Iris pigment epithelial cell (primary cell): ENCODE measurements around the gene IGHMBP2.
"Not testable (repeated sequence)": the region's sequence is repeated elsewhere in the genome, so short reads cannot be mapped to it uniquely, and the experiment has no call there.

Experiments used
- DNase-seq: peaks from one replicate; pipeline ENCODE4 v3.0.0-alpha.2; 2011; ENCODE audit warnings: low read depth

Gene IGHMBP2

DNA sequence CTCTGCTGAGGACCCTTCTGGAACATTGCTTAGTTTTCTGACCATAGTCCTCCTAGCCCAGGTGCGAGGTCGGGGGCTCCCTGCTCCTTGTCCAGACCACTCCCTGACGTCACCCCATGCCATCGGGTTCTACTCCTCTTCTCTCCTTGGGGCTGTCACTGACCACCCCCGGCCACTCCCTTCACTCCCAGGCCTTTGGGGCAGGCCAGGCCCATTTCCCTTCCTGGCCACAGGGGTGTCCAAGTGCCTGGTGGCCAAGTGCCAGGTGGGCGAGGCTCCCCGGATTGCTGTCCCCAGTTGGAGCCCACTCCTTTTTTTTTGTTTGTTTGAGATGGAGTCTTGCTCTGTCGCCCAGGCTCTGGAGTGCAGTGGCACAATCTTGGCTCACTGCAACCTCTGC, 57.6 kb downstream of the IGHMBP2 start:
- no peak for DNase-seq

DNA sequence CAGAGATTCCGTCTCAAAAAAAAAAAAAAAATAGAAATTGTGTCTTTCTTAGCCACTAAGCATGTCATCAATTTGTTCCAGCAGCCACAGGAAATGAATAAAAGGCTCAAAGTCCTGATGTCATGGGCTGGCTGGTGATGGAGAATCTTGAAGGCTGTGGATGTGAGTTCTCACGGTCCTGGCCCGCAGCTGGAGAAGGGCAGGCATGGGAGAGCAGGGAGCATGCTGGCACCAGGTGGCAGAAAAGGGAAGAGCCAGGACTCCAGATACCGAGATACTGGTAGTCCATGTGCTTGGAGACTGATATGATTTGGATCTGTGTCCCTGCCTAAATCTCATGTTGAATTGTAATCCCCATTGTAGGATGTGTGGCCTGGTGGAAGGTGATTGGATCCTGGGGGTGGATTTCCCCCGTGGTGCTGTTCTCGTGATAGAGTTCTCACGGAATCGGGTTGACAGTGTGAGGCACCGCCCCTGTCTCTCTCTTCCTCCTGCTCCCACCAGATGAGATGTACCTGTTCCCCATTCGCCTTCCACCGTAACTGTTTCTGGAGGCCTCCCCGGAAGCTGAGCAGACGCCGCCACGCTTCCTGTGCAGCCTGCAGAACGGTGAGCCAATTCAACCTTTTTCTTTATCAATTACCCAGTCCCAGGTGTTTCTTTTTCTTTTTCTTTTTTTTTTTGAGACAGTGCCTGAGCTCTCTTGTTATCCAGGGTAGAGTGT, 59.0 kb downstream of the IGHMBP2 start:
- no peak for DNase-seq

DNA sequence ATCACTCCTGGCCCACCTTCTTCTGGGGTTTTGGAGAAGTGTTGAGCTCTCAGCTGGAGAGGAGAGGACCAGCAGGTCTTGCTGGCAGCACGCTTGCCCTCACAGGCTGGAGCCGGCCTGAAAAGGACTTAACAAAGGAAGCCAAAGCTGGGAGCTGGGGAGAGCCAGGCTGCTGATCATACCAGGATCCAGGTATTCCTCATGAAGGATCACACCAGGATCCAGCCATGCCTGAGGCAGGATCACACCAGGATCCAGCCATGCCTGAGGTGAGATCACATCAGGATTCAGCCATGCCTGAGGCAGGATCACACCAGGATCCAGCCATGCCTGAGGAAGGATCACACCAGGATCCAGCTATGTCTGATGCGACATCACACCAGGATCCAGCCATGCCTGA, 60.1 kb downstream of the IGHMBP2 start:
- no peak for DNase-seq

DNA sequence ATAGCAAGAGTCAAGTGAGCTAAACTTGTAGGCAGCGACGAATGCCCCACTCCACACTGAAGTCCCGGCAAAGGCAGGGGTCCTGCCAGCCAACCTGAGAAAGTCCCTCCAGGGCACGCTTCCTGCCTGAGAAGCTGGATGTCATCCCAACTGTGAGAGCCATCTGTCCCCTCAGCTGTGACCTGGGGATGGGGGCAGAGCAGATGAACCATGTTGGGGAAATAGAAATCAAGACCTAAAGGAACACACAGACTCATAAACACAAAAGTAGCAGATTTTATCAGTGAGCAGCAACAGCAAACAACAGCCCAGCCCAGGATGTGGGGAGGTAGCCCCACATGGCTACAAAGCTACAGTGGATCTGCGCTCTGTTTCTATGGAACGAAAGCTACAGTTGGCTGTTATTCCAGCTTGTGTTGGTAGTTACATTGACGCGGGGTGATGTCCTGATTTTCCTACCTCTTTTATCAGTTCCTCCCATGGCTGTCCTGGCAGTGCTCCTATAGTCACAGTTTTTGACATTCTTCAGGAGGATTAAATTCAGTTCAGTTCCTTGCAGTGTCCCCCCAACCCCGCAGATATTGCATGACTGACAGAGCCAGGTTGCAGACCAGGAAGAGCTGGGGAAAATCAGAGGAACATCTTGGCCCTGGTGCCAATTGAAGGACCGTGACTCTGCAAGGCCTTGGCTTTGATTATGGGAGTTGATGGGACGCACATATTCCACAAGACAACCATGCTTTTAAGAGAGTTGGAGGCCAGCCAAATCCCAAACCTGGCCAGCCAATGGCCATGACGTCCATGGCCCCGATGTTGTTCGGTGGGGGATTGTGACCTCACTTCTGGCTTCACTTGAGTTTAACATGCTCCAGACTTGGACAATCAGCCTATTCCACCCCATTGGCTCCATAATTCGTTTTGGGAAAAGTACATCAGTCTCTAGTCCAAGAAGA, 62.5 kb downstream of the IGHMBP2 start:
- no peak for DNase-seq

DNA sequence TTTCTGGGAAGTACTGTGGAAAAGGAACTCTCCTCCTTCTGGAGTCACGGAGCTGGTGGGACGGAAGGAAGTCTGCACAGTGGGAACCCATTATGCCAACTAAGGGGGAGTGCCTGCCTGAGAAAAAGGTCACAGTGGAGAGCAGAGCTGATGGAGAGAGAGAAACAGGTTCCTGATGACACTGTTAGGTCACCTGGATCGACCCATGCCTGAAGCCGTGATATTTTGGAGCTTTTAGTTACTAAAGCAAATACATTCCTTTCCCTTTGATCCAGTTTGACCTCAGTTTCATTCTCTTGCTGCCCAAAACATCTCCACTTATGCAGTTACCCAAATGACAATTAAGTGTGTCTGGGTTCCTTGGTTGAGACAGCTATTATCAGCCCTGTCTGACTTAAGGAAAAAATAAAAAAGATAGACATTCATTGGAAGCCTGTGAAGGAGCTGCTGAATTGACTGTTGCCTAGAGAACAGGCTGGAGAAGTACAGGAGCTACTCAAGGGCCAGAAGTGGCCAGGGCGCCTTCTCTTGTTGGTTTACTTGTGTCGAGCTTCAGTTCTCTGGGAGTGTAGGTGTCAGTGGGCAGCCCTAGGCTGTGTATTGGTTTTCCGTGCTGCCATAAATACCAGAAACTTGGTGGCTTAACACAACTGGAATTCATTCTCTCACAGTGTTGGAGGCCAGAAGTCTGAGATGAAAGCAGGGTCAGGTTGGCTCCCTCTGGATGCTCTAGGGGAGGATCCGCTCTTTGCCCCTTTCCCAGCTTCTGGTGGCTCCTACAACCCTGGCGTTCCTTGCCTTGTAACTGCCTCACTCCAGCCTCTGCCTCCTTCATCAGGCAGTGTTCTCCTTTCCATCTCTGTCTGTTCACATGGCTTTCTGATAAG, 63.4 kb downstream of the IGHMBP2 start:
- no peak for DNase-seq

DNA sequence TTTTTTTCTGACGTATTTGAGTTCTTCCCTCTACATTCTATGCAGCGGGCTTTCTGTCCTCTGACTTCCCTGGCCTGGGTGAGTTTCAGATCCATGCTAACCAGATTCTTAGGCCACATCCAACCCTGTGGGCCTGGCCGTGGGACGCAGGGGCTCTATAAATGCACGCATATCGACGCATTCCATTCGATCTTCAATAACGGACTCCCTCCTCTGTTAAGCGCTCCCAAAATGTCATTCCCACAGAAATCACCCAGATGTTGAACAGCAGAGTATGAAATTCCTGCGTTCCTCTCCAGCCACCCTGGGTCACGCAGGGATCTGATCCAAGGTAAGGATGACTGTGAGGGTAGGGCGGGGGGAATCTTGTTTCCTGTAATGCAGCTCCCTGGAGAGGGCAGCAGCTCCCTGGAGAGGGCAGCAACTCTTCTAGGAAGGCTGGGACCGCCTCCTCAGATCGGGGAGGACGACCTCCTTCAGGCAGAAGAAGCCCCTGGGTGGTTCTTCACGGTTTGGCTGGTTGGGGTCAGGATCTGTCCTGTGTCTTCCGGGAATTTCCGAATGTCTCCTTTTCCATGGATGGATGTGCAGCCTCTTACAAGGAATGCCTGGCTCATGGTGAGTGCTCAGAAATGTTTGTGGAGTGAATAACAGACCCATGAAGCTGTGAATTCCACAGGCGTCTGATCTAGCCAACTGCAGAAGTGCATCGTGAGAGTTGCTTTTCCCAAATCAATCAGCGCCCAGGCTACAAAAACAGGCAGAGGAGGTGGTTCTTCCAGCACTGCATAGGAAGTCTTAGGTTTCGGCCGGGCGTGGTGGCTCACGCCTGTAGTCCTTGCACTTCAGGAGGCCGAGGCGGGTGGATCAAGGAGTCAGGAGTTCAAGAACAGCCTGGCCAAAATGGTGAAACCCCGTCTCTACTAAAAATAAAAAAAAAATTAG, 64.9 kb downstream of the IGHMBP2 start:
- DNase-seq: no peak

DNA sequence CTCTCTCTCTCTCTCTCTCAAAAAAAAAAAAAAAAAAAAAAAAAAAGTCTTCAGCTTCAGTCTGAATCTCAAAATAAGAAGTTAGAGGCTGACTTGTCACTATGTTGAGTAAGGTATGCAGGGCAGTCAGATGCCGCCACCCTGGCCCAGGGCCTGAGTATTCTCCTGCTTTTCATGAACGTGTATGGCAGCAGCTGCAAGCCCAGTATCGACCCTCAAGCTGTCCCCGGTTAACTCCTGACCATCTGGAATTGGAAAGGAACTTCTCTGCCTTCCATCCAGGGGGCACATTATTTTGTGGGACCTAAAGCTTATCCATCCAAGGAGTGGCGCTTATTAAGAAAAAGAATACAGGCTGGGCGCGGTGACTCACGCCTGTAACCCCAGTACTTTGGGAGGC, 65.7 kb downstream of the IGHMBP2 start:
- DNase-seq: no peak

DNA sequence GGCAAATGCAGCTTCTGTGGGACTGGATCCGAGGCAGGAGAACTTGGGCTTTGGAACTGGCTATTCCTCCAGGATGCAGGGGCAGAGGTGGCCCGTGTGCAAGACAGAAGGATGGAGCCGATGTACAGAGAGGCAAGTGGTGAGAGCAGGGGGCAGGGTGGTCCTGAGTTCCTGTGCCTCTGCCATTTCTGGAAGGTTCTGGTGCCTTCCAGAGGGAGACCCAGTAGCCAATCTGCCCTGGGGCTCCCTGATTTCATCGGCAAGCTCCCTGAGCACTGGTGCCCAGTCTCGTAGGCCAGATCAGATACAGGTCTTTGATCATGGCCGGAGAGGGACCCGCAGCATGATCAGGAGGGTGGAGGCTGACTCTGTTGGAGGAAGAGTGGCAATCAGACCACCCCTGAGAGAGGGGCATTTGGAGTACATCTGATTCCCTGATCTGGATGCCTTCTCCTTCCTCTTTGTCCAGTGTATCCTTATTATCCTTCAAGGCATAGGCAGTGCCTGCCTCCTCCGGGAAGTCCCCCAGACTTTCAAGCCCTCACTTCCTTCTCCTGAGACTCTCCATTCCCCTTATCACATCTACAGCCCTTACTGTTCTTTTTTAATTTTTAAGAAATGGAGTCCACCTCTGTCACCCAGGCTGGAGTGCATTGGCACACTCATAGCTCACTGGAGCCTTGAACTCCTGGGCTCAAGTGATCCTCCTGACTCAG, 67.4 kb downstream of the IGHMBP2 start:
- no peak for DNase-seq

DNA sequence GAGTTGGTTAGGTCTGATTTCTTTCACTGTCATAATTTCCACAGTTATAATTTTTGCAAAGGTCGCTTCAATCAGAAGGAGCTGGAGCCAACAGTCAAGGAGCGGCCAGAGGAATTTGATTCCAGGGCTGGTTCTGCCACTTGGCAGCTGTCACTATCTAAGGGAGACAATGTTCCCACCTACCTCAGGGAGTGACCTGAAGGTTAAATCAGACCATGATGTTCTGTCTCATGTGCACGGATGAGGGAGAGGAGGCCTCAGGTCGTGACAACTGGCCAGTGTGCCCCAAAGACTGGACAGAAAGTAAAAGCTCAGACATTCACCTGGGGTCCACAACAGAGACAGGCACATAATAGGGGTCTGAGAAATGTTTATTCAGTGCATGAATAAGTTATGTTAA, 69.5 kb downstream of the IGHMBP2 start:
- DNase-seq: no peak

DNA sequence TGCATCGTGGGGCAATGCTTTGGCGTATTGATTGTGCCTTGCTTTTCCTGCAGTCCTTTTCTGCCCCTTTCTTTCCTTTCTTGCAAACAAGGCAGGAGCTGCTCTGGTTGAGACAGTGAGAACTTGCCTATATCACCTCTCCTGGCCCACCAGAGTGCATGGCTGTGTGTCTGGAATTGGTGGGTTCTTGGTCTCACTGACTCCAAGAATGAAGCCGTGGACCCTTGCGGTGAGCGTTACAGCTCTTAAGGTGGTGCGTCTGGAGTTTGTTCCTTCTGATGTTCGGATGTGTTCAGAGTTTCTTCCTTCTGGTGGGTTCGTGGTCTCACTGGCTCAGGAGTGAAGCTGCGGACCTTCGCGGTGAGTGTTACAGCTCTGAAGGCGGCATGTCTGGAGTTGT, 70.0 kb downstream of the IGHMBP2 start:
- DNase-seq: not testable (repeated sequence)

DNA sequence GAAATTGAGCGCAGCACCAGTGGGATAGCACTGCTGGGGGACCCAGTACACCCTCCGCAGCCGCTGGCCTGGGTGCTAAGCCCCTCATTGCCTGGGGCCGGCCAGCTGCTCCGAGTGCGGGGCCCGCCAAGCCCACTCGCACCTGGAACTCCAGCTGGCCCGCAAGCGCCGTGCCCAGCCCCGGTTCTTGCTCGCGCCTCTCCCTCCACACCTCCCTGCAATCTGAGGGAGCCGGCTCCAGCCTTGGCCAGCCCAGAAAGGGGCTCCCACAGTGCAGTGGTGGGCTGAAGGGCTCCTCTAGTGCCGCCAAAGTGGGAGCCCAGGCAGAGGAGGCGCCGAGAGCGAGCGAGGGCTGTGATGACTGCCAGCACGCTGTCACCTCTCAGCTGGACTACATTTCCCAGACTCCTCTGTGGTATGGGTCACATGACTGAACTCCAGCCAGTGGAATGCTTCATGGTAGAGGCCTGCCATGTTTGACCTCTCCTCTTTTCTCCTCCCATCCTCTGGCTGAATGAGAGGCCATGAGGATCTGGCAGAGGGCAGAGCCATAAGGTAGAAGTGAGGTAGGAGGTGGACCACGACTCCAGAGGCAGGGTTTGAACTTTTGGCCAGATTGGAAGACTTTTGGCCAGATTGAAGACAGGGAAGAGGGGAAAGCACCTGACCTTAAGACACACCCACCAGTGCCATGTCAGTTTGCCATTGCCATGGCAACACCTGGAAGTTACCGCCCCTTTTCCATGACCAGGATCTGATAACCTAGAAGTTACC, 70.9 kb downstream of the IGHMBP2 start:
- DNase-seq: peak; percentile 25

DNA sequence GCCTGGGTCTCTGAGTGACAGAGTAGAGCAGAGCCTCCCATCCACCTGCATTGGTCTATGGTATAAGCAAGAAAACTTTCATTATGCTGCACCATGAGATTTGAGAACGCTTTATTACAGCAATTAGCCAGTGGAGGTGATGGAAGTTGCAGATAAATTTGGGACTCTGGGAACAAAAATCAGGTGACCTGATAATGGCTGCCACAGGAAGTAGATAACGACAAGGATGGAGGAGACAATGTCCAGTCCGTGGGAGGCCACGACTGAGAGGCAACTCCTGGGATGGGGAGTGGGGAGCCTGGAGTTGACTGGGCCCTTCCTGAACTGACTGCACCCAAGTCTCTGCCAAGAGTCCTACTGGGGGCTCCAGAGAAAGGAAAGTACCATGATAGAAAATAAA, 72.4 kb downstream of the IGHMBP2 start:
- DNase-seq: no peak

DNA sequence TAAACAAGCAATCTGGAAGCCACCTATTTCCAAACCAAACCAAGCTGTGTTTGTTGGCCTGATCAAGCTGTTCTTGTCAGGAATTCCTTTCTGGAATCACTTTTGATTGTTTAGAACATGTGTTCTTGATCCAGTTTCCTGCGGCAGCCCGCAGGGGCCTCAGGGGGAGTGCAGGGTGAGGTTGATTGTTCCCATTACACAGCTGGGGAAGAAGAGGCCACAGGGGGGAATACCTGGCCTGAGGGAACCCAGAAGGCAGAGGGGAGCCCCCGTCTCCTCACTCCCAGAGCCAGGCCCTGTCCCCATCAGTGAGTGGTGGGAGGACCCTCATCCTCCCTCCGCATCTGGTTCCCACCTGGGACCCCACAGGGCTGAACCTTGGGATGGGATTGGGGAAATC, 72.9 kb downstream of the IGHMBP2 start:
- no peak for DNase-seq

DNA sequence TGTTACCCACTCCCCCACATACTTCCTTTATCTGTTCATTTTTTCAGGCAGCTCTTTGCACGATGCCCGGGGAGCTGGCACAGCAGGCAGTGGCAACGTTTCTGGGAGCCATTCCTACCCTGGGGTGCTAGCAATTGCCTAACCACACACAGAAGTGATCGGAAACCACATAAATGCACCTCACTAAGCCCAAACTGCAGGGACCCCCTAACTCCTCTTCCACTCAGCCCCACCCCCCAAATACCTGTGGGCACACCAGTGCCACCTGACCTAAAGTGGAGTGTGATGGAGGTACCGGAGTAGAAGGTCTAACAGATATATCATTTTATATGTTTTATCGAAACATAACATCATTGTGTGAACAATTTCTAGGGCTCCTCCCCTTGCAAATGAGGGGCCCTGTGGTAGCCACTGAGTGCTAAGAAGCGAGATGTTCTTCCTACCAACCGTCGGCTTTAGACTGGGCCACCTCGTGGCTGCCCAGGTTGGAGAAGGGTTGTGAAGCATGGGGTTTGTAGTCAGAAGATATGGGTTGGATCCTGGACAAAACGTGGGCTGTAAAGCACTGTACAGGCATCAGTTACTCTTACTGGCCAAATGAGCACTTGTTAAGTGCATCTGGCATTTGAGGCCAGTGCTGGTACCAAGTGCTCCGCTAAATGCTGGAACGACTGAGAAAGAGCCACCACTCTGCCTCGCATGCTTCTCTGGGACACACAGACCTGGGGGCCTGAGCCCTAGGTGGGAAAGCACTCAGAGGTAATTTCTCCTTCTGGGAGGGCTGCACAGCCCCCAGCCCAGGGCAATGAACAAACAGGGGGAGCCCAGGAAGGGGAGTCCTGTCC, 74.3 kb downstream of the IGHMBP2 start:
- DNase-seq: no peak

DNA sequence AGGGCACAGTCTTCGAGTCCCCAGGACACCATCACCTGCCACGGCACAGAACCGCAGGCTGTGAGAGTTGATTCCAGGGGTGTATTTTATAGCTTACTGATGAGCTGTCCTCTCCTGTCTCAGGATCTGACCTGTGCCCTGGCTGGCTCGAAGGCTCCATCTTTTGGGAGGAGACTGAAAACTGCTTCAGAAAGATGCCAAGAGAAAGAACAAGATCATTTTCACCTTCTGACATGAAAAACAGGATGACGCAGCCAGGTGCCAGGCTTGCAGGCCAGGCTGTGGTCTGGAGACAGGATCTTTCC, 74.9 kb downstream of the IGHMBP2 start:
- DNase-seq: no peak

DNA sequence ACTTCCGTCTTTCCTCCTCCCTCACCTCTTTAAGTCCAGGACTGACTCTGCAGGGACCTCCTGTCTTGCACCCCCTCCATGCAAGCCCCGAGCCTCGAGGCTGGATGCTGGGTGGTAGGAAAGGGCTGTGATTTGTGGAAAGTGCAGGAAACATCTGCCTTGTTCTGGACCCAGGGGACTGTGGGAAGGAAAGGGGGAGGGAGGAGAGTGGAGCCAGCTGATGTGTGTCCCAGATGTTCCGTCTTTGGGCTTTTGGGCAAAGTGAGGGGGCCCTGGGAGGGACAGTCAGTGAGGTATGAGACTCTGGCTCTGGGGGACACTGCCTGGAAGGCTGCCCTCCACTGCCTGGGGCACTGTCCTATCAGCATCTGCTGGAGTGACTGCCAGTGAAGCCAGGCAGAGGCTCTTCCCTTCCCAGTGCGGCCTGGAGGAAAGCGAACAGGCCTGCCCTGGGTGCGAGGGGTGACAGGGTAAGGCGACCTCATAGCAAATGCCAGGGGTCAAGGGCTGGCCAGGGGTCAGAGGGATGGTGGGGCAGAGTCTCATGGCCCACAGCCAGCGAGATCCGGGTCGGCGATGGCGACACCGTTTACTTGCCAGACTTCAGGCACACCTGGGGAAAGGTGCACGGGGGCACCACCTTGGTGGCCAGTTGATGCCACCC, 75.4 kb downstream of the IGHMBP2 start:
- no peak for DNase-seq

DNA sequence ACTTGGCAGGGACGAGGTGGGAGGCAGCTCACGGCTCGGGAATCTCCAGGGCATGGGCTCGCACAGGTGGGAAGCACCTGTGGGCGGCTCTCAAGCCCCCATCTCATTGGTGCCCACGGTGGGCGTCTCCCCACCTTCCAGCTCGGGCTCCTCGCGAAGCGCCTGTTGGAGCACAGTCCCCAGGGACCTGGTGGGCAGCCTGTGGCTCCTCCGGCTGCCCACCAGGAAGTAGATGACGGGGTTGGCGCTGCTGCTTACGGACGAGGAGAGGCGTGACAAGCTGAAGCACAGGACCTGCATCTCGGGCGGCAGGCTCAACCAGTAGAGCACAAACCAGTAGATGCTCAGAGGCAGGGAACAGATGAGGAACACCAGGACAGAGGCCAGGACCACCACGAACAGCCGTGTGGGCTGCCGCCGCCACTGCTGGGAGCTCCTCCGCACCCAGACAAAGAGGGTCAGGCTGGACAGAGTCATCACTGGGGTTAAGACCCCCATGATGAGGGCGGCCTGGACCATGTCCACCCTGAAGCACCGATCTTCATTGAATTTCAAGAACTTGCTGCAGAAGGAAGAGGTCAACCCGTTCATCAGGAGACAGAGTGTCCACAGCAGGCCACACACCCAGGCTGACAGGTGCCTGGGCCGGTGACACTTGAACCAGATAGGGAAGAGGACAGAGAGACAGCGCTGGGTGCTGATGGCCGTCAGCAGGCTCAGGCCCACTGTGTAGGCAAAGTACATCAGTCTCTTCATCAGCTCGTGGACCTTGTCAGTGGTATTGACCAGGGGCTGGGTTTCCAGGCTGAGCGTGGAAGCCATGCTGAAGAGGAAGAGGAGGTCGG, 76.5 kb downstream of the IGHMBP2 start:
- no peak for DNase-seq

DNA sequence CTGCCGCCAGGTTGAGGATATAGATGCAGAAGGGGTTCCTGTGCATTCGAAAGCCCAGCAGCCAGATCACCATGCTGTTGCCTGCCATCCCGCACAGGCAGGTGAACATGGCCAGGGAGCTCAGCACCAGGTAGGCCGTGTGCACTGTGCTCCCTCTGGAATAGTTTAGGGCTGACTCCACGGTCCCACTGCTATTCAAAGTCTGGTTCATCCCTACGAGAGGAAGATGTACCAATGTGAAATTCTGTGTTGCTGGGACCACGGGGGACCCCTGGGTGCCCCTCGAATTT, 77.0 kb downstream of the IGHMBP2 start, which contains the start of gene MRGPRD:
Gene MRGPRD (minus strand): TSS at position 211 of the 290 bp plus-strand sequence. CDS start 0 bp downstream, at position 211.
- DNase-seq: no peak
